ENCODE data around the gene CACHD1. TPM values are rescaled to one million over a fixed set of nuclear protein-coding genes. Genes with fewer than 3 reads are reported as not detected.
"Not testable (repeated sequence)": the region's sequence is repeated elsewhere in the genome, so short reads cannot be mapped to it uniquely, and the experiment has no call there.

Gene CACHD1
- total RNA-seq, 4 donors from 2014 or later: 7.7 to 20.1 (median 9.8) TPM

- ATAC-seq: no peak
- Histone ChIP-seq H3K4me1 (peaks cover 11 to 62% (median 23%) of the 10 kb centered on the region in 3 donors), H3K4me3 (no peak overlapping the region), H3K9me3 (no peaks in the 10 kb centered on the region), H3K27ac (peak overlapping the region in 1 of 4 donors; percentile 7), H3K36me3 (no peaks in the 10 kb centered on the region), H3K27me3 (no peaks in the 10 kb centered on the region)
- WGBS, 2 donors (ENCODE audit: low coverage in 1 of 2): 75 to 79% methylated on average over 4 of the region's 4 CpGs
- TF ChIP-seq POLR2AphosphoS5 (IDR thresholded peaks at IDR 0.05) (no peak), POLR2A (IDR thresholded peaks at IDR 0.05) (no peak), EP300 (IDR thresholded peaks at IDR 0.05) (no peak)
Measured at GRCh38 chr1:64511044-64511443, 41.1 kb downstream of the CACHD1 start.

GRCh38 chr1:64512206-64512605 is 42.3 kb downstream of the CACHD1 start:
- not testable (repeated sequence) for ATAC-seq, H3K9me3 ChIP-seq, H3K36me3 ChIP-seq, H3K27me3 ChIP-seq, H3K4me3 ChIP-seq
- 23 to 25% methylated on average over 1 to 2 of the region's 2 CpGs for WGBS, 2 donors (ENCODE audit: low coverage in 1 of 2)
- H3K27ac ChIP-seq: peak overlapping the region in 2 of 4 donors; percentile 16 to 78
- peaks cover 16 to 69% (median 23%) of the 10 kb centered on the region in 3 donors for H3K4me1 ChIP-seq

DNA sequence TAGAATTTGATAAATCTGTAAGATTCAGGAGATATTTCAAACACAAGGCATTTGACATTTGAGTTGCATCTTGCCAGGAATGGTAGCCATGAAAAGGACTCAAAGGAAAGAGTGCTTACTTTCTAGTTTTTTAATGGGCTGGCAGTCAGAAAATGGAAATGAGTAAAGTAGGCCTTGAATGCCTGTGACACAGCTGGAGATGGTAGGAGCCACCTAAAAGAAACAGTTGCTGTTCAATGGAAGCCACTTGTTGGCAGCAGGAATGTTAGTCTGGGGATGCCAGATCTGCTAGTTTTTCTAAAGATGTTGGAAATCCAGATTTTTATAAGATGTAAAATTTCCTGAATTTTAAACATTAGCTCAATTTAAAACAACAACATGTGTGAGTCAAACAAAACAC is 43.6 kb downstream of the CACHD1 start:
- no peak overlapping the region for H3K4me3 ChIP-seq
- no peak for ATAC-seq
- peaks cover 16 to 81% (median 23%) of the 10 kb centered on the region in 3 donors for H3K4me1 ChIP-seq
- no peaks in the 10 kb centered on the region for H3K27me3 ChIP-seq
- no peaks in the 10 kb centered on the region for H3K9me3 ChIP-seq
- H3K27ac ChIP-seq: peak overlapping the region; percentile 66 to 84 (median 73)
- H3K36me3 ChIP-seq: no peaks in the 10 kb centered on the region
- TF ChIP-seq EP300 (IDR thresholded peaks at IDR 0.05) (no peak), POLR2AphosphoS5 (IDR thresholded peaks at IDR 0.05) (no peak), CTCF (IDR thresholded peaks at IDR 0.05) (no peak), POLR2A (IDR thresholded peaks at IDR 0.05) (no peak)

DNA sequence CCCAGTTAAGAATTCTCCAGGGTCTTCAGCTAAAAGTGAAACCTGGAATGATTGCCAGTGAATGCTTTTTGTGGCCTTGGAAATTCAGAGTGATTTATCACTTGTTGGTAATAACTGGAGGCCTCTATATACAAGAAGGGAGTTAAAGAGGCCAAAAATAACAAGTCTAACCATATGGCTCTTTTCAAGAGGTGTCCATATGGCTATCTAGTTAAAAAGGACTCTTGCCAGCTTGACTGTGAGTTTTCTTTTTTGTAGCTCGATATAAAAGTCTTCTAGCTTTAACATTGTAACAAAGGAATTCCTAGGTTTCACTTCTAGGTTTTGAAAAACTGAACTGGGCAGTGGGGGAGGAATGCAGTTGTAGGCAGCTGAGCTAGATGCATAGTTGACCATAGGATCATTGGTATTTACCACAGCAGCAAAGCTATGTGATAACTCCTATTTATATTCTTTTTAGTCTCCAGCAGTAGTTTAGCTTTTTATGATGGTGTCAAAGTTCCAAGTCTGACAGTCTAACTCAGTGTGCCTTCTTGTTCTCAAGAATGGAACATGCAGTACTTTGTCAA is 44.4 kb downstream of the CACHD1 start:
- no peak for TF ChIP-seq EP300 (IDR thresholded peaks at IDR 0.05)
- TF ChIP-seq POLR2AphosphoS5 (IDR thresholded peaks at IDR 0.05): no peak
- no peak for TF ChIP-seq CTCF (IDR thresholded peaks at IDR 0.05)
- no peak for TF ChIP-seq POLR2A (IDR thresholded peaks at IDR 0.05)
- Histone ChIP-seq H3K4me3 (peak overlapping the region; percentile 5 to 9), H3K27me3 (no peaks in the 10 kb centered on the region), H3K27ac (peak overlapping the region; percentile 66 to 84 (median 73)), H3K36me3 (no peaks in the 10 kb centered on the region), H3K4me1 (peaks cover 16 to 81% (median 23%) of the 10 kb centered on the region in 3 donors), H3K9me3 (no peaks in the 10 kb centered on the region)
- no peak for ATAC-seq
- 0% methylated on average over 1 of the region's 1 CpG for WGBS, 2 donors (ENCODE audit: low coverage in 1 of 2)

- H3K27me3 ChIP-seq: no peaks in the 10 kb centered on the region
- H3K4me1 ChIP-seq: peaks cover 16 to 92% (median 23%) of the 10 kb centered on the region in 3 donors
- no peaks in the 10 kb centered on the region for H3K36me3 ChIP-seq
- no peak overlapping the region for H3K4me3 ChIP-seq
- peak overlapping the region in 1 of 4 donors; percentile 78 for H3K27ac ChIP-seq
- H3K9me3 ChIP-seq: no peaks in the 10 kb centered on the region
- TF ChIP-seq CTCF (IDR thresholded peaks at IDR 0.05) (no peak), POLR2AphosphoS5 (IDR thresholded peaks at IDR 0.05) (peak; percentile 20)
- ATAC-seq: peak; percentile 77
- WGBS, 2 donors (ENCODE audit: low coverage in 1 of 2): 0% methylated on average over 1 of the region's 1 CpG
Measured at GRCh38 chr1:64515427-64515826, 45.5 kb downstream of the CACHD1 start.

DNA sequence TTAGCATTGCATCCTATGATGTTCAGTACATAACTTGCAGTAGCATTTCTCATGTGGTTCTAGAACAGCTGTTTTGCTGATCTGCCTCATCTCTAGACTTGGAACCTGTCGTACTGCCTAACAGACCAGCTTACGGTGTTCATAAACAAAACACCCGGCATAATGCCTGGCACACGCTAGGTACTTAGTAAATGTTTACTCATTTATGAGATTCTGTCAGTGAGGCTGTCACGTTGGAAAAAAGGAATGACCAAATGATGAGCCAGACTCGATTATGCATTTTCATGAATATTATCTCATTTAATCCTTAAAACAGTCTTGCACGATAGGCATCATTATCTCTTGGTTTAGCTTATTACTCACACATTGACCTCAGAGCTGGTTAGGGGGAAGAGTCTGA is 46.4 kb downstream of the CACHD1 start:
- no peaks in the 10 kb centered on the region for H3K9me3 ChIP-seq
- H3K36me3 ChIP-seq: no peaks in the 10 kb centered on the region
- H3K27me3 ChIP-seq: no peaks in the 10 kb centered on the region
- H3K4me1 ChIP-seq: peaks cover 16 to 90% (median 23%) of the 10 kb centered on the region in 3 donors
- TF ChIP-seq POLR2AphosphoS5 (IDR thresholded peaks at IDR 0.05) (no peak), EP300 (IDR thresholded peaks at IDR 0.05) (no peak), POLR2A (IDR thresholded peaks at IDR 0.05) (no peak), CTCF (IDR thresholded peaks at IDR 0.05) (no peak)
- 14 to 18% methylated on average over 7 of the region's 7 CpGs for WGBS, 2 donors (ENCODE audit: low coverage in 1 of 2)
- peak overlapping the region in 3 of 4 donors; percentile 3 to 78 (median 18) for H3K27ac ChIP-seq
- ATAC-seq: no peak
- H3K4me3 ChIP-seq: no peak overlapping the region

Measured in gastroesophageal sphincter (tissue), 4 donors.